Hematopoietic multipotent progenitor cell treated with erythropoietin and hydrocortisone succinate and interleukin-3 and kit ligand, for 17 days (in vitro differentiated cells): ENCODE data around the gene BPIFA2.

Source experiments
- DNase-seq: peaks from one replicate; pipeline ENCODE4 v3.0.0-alpha.2; 2015; ENCODE audit warnings: low spot score

BPIFA2 gene

DNA sequence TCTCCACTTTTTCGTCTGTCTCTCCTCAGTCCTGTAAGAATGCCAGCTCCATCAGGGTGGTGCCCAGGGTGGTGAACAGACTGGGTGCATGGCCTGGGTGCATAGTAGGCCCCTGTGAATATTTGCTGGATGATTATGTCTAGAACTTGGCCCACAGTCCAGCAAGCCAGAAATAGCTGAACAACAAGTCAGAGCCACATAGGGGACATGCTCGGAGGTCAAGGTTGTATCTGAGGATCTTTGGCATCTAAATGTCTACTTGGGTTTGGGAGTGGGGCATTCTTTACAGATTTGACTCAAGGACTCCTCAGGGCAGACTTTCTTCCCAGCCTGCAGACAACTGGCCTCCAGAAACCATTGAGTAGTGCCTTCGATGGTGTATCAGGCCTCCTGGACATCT, 31.1 kb downstream of the BPIFA2 start:
- DNase-seq: no peak

DNA sequence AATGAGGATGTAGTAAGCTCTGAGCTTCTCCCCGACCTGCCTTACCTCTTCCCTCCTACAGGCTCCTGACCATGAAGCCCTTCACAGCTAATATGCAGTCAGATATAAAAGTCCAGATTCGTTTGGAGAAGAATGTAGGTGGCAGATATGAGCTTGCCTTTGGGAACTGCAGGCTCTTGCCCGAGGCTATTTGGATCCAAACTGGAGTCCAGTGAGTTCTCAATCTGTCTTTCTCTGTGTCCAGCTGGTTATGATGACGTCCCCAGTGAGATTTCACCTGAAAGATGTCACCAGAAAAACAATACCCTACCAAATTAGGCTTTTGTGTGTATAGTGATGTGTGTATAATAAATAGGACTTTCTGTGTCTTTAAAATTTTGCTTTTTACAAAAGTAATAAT, 34.5 kb downstream of the BPIFA2 start:
- DNase-seq: no peak

DNA sequence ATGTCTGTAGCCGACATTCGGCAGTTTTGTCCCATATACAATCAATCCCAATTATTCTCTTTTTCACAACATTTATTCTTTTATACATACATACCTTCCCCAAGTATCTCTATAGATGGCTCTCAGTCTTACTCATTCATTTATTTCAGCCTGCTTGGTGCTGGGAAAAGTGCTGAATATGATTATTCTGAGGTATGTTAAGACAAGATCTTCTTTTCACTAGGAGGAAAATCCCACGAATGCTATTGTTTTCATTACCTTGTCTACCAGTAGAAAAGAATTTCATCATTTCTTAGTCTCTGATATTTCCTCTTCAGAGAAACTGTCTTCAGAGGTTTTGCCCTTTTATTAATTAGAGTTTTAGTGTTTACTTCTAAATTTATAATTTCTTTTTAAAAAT, 35.5 kb downstream of the BPIFA2 start:
- no peak for DNase-seq

DNA sequence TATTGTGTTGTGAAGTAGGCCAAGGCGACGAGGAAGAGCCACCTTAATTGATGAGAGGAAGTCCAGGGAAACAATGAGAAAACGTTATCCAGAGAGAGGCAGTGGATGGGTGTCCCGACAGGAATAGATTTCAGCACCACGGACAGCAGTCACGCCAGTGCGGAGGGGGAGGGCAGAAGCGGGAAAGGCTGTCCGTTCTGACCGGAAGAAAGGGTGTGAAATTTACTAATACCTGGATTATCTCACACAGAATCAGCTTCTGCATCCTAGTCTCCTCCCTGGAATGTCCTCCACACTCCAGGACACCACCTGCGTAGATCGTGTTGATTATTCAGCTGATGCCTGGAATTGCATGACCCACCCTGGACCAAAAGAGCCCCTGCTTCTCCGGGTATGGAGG, 41.8 kb downstream of the BPIFA2 start:
- no peak for DNase-seq

DNA sequence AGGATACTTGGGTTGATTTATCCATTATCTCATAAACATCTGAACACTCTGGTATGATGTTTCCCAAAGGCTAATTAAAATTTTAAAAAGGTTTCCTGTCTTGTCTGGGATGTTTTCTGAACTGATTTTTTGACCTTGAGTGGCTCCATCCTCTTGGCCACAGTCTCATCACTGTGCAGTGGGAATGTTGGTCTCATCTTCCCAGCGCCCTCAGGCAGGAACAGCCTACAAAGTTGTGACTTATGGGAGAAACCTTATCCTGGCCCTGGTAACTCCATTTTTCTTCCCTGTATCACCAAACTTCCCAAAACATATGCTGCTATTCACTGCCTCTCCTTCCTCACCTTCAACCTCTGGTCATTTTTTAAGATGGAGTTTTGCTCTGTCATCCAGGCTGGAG, 42.4 kb downstream of the BPIFA2 start:
- no peak for DNase-seq

DNA sequence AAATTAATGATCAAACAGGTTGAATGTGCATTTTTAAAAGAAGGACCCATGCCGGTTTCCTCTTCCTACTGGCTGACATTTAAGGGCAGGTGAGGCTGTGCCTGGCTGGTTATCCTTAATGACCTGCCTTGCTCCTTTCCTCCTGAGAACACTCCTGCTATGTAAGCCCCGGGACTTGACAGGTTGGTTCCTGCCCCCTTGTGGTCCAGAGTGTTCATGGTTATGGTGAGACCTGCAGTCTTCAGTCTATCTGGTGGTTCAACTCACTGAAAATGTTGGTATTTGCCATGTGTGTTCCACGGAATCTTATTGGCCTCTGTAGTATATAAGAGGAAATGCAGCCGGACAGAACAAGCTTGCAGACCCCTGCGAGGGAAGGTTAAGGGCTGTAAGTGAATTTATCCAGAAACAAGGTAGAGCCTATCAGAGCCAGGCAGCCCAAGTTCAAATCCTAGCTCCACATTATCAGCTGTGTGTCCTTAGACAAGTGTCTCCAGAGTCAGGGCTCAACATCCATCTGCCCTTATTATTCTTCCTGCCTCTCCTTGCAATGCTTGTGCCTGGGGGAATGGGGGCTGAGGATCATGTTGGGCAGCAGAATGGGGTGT, 44.0 kb downstream of the BPIFA2 start:
- DNase-seq: no peak

DNA sequence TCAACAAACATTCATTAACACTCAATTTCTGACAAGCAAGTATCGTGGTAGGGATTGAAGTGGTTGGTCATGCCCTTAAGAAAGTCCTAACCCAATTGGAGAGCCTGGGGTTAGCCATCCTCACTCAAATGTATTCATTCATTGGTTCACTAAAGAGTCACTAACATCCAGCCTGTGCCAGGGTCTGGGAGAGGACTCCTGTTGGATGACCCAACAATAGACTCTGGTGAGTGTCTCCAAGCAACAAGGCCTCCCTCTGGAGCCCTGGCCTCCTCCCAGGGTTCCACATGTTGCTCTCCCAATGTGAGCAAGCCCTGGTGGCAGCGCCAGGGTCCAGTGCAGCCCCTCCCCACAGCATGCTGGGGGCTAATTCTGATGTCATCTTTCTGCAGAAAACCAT, 49.1 kb downstream of the BPIFA2 start, which contains the start of gene BPIFA3:
TSS of gene BPIFA3 (plus strand) at position 301 of the 400 bp plus-strand sequence. CDS start 185 bp downstream, outside the sequence.
- no peak for DNase-seq

DNA sequence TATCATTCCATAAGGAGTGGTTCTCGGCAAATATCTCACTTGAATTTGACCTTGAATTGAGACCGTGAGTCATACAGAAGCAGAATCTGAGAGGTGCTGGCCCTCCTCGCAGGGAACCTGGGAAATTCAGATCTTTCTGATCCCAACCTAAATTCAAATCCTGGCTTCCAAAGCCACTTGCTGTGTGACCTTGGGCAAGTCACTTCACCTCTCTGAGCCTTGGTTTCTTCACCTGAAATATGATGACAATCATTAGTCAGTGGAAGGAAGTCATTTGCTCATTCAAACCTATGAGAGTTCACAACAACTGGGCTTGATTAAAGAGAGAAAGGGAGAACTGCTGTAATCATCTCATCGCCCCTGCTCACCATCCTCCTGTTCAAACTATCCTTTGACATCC, 56.4 kb downstream of the BPIFA2 start:
- DNase-seq: no peak

DNA sequence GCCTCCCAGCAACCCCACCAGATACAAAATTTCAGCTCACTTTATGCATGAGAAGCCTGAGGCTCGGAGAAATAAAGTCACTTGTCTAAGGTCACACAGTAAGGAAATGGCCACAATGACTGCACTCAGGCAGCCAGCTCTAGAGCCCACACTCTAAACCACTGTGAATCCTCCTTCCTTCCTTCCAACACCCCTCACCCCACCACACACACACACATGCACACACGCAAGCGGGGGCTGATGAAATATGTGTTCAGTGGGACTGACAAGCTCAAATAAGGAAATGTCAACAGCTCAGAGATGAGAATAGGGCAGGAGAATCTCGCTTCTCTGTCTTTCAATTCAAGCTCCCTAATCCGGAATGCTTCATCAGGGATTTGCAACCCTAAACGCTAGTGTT, 61.9 kb downstream of the BPIFA2 start:
- DNase-seq: no peak
